HG03342 (cell line): ENCODE data around the gene TEX19.
"Not testable (repeated sequence)": the region's sequence is repeated elsewhere in the genome, so short reads cannot be mapped to it uniquely, and the experiment has no call there.

Source experiments
- ATAC-seq: cut with Tn5 transposase; IDR thresholded peaks from one replicate; pipeline ENCODE4 v1.9.1; 2021; ENCODE audit warnings: mild to moderate bottlenecking, moderate library complexity; ENCODE audit not compliant: unreplicated experiment

Gene TEX19

DNA sequence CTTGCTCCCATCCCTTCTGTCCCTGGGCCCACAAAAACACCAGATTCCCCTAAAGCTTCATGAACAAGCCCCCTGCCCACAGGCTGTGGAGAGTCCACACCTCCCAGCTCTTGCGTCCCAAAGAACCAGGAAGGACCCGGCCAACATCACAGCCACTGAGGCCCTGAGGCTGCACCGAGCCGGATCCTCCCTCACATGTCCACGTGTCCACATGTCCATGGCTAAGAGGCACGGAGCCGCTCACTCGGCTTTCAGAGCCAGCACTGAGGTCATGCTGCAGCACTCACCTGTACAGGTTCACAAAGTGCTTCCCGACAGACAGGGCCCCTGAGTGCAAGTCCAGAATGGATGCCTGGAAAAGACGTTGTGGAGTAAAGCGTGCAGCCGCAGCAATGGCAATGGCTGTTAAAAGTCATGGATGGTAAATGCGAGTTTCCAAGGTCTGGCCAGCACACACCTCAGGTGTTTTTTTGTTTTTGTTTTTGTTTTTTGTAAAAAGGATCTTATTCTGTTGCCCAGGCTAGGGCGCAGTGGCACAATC lies 47.2 kb downstream of the TEX19 start:
- no peak for ATAC-seq

DNA sequence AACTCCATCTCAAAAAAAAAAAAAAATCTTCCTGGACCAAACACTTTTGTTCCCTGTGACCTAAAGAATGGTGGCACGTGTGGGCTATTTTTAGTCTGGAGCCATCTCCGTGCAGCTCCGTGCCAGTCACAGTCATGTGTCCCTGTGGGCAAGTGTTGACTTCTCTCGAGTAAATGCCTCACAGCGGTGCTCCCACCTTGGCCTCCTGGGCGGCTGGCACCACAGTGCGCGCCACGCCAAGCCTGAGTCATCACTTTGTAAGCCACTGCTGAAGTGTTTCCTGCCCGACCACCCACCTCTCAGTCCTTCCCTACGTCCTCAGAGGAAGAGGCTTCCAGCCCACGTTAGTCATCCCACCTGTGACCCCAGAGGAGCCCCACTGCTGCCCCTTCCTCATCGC lies 48.2 kb downstream of the TEX19 start:
- no peak for ATAC-seq

DNA sequence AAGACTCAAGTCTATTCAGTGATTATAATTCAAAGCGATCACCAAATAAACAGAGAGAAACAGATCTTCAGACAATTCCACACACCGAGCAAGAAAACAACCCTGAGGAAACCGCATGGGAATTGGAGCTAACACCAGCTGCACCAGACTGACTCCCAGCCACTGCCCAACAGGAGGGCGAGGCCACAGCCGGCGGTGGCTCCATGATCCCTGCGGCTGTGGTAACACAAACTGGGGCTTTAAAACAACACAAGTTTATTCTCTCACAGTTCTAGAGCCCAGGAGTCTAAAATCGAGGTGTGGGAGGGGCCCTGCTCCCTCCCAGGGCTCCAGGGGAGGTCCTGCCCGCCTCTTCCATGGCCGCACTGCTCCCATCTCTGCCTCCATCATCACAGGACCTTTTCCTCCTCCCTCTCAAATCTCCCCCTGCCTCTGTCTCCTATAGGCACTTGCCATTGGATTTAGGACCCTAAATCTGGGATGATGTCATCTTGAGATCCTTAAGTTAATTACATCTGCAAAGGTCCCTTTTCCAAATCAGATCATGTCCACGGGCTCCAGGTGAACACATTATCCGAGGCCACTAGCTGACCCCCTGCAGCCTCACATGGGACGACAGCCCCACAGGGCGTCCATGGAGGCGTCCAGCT lies 49.4 kb downstream of the TEX19 start:
- ATAC-seq = no peak

DNA sequence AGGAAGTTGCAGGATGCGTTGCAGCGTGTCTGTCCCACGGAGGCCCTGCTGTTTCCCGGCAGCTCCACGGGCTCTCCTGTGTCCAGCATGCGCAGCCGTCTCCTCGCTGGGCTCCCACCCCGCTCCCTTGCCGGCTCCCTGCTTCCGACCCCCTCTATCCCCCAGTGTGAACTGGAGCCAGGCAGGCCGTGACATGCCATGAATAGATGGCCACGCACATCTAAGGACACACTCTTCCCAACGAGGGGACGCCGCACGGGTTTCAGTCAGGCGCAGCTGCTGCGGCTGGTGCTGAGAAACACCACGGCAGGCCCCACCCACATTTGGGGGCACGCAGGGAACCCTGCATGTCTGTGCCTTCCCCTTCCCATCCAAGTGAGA lies 49.9 kb downstream of the TEX19 start:
- no peak for ATAC-seq

DNA sequence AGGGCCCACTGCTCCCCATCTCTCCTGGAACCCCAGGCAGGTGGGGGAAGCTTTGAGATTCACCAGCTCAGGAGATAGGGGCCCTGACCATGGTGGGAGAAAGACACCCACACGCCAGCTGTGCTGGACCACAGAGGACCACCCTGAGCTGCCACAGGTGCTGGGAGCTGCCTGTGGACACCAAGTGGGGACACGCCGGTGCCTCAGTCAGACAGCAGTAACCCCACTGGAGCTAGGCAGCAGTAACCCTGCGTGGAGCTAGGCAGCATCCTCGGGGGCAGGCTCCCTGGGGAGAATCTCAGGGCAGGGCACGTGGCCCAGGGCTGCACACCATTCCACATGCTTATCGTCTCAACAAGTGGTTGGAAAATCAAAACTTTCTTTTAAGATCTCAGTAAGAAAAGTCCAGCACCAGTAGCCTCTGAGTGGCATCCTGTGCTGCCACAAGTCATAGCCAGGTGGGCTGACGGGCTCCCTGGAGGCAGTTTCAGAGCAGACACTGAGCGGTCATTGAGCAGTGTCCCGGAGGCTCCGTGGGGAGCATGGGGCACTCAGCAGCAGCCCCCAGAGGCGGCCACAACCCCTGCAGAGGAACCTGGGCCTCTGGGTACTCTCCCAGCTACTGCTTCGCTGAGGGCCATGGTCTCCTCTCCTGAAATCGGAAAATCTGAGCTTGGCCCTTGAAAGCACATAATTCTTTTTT lies 51.1 kb downstream of the TEX19 start:
- no peak for ATAC-seq

DNA sequence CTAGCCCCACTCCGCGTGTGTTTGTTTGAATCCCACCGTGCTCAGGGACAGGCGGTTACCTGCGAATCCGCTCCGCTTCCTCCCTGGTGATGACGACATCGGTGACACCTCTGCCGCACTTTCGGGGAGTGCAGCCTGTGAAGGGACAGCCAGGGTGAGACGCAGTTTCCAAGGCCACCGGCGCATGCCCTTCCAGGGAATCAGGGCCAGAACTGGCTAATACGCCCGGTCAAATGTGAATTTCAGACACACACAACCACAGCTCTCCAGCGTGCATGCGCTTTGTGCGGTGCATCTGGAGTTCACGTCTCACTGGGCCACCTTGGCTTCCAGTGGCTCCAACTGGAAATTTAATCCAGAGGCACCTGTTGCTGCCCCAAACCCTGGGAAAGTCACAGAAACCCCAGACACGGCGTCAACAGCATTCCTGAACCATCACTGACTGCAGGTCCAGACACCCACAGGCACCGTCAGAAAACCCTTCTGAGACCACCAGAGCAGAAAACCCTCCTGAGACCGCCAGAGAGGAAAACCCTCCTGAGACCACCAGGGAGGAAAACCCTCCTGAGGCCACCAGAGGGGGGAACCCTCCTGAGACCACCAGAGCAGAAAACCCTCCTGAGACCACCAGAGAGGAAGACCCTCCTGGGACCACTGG lies 52.5 kb downstream of the TEX19 start:
- ATAC-seq = no peak

DNA sequence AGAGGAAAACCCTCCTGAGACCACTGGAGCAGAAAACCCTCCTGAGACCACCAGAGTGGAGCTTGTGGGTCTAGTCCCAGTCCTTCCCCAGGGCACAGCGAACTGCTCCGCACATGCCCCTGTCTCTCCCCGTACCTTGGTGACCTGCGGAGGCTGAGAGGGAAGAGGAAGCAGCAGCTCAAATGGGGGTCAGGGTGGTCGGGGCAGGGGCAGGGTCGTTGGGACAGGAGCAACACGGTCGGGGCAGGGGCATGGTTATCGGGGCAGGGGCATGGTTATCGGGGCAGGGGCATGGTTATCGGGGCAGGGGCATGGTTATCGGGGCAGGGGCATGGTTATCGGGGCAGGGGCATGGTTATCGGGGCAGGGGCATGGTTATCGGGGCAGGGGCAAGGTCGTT lies 53.0 kb downstream of the TEX19 start:
- ATAC-seq = not testable (repeated sequence)

DNA sequence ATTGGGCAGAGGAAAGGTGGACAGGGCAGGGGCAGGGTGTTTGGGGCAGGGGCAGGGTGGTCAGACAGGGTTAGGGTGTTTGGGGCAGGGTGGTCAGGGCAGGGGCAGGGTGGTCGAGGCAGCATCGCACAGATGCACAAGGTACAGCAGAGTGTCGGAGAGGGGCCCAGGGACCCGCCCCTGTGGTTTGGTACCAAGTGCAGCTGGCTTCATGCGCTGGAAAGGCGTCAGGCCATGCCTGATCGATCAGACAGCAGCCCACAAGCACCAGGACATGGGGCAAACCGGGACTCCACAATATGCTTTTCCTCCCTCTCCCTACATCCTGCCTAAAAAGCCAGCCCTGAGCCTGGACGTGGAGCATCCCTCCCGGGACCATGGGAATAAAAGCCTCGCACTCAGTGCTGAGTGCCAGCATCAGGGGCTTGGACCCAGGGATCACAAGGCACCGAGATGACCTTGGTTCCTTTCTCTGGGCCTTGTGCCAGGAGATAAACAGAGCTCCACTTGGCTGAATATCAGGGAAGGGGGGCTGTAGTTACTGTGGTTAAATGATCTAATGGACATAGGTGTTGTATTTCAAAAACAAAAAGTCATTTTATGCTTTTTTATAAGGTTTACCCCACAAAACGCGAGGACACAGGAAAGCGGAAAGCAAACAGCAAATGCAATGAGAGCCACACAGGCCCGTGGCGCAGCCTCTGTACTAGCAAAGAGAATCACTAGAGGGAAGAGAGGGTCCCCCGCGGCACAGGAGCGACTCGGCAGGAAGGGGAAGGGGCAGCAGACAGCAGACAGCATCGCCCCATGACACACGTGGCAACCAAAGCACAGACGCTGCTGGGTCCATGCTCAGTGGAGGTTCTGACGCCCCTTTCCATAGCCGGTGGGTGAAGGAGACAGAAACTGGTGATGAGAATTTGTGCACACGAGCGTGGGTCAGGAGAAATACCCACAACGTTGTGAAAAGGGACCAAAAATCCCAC lies 53.8 kb downstream of the TEX19 start:
- no peak for ATAC-seq
